DOHH2 (cell line): ENCODE results near the gene IL1R1.
"Not testable (repeated sequence)": the region's sequence is repeated elsewhere in the genome, so short reads cannot be mapped to it uniquely, and the experiment has no call there.

ENCODE experiments used
- EZH2phosphoT487 ChIP-seq: fragments of 200-600 bp; sonication (generic); IDR thresholded peaks from 2 replicates; pipeline ENCODE4 v1.6.1; 2017; ENCODE audit warnings: borderline replicate concordance, mild to moderate bottlenecking, antibody characterized with exemption, low read length, moderate library complexity, mixed read lengths
- TF ChIP-seq, protein P1 (sequence below): fragments of 200-600 bp; sonication (generic); IDR thresholded peaks from one replicate; pipeline ENCODE4 v1.5.1; 2014; ENCODE audit warnings: antibody characterized with exemption, mild to moderate bottlenecking, low read depth, low read length; ENCODE audit not compliant: poor library complexity, severe bottlenecking

DNA sequence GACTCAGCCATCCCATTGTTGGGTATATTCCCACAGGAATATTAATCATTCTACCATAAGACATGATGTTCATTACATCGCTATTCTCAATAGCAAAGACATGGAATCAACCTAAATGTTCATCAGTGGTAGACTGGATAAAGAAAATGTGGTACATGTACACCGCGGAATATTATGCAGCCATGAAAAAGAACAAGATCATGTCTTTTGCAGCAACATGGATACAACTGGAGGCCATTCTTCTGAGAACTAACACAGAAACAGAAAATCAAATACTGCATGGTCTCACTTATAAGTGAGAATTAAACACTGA lies 40.0 kb upstream of the IL1R1 start:
- TF ChIP-seq, protein P1, sequence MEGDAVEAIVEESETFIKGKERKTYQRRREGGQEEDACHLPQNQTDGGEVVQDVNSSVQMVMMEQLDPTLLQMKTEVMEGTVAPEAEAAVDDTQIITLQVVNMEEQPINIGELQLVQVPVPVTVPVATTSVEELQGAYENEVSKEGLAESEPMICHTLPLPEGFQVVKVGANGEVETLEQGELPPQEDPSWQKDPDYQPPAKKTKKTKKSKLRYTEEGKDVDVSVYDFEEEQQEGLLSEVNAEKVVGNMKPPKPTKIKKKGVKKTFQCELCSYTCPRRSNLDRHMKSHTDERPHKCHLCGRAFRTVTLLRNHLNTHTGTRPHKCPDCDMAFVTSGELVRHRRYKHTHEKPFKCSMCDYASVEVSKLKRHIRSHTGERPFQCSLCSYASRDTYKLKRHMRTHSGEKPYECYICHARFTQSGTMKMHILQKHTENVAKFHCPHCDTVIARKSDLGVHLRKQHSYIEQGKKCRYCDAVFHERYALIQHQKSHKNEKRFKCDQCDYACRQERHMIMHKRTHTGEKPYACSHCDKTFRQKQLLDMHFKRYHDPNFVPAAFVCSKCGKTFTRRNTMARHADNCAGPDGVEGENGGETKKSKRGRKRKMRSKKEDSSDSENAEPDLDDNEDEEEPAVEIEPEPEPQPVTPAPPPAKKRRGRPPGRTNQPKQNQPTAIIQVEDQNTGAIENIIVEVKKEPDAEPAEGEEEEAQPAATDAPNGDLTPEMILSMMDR: not testable (repeated sequence)
- TF ChIP-seq EZH2phosphoT487: not testable (repeated sequence)
